NCI-H1694 (cell line): ENCODE results near the gene LSMEM2.
"Not testable (repeated sequence)": the region's sequence is repeated elsewhere in the genome, so short reads cannot be mapped to it uniquely, and the experiment has no call there.

Experiments
- DNase-seq: peaks from one replicate; lab custom pipeline; 2025; lab: John Stamatoyannopoulos, UW

The LSMEM2 gene

GRCh38 chr3:50278123-50278879 is 586 bp upstream of the LSMEM2 start:
- DNase-seq, result no peak

DNA sequence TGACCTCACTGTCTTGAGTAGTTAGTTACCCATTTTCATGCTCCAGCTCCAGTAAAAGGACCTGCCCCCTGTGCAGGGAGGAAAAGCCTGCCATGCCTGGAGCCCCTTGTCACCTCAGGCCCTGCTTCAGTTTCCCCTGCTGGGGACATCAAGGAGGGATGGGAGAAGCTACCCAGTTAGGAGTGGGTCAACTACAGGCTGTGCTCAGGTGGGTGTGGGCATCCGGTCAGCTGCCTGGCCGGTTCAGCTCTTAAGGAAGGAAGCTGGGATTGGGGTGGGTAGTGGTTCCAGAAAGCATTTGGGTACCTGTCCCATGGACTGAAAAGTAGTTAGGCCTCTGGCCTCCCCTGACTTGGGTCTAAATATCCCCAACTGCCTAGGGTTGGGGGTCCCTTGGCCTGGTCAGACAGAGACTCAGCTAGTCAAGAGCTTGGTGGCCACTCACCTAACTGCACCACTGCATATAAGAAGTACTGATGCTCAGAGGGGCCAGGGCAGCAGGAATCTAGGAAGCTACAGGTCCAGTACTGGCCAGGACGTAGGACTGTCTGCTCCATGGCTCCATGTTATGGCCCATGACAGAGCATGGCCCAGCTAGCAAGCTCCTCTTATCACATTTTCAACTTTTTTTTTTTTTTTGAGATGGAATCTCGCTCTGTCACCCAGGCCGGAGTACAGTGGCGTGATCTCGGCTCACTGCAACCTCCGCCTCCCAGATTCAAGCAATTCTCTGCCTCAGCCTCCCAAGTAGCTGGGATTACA is 549 bp downstream of the LSMEM2 start:
- DNase-seq, result no peak

DNA sequence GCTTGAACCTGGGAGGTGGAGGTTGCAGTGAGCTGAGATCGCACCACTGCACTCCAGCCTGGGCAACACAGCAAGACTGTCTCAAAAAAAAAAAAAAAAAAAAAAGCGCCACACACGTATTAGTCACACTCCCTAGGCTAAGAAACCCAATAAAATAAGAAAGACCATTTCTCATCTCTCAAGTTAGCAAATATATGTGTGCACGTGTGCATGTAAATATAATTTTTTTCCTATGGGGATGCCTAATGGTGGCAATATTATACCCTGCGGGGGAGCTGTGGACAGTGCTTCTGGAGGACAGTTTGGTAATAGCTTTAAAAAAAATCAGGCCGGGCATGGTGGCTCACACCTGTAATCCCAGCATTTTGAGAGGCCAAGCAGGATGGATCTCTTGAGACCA is 5.2 kb downstream of the LSMEM2 start:
- not testable (repeated sequence) for DNase-seq

GRCh38 chr3:50286322-50287227 is 7.7 kb downstream of the LSMEM2 start:
- DNase-seq, result no peak

- no peak for DNase-seq
Observed at GRCh38 chr3:50287262-50287661, 8.4 kb downstream of the LSMEM2 start.

DNA sequence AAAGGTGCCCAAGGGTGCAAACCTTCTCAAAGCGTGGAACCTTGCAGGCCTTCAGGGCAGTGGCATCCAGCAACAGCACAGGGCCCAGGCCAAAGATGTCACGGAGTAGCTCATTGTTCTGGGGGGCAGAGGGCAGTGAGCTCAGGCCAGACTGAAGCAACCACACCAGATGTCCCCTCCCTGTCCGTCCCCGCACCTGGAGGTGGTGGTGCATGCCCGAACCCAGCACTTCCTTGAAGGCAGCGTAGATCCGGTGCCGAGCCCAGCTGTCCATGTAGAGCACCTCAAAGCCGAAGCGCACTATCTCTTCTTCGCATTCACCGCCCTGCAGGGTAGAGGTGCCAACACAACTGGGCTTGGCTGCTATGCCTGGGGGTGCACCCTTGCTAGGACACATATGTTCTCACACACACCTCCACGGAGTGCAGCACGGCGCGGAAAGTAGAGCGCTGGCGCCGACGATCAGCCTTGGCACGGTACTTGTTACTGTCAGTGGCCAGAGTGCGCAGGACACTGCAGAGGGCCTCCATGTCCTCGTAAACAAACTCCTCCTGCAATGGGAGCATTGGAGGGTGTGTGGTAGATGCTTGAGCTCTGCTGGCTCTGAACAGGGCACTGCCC is 9.6 kb downstream of the LSMEM2 start:
- DNase-seq, result no peak

- DNase-seq, result no peak
Observed at GRCh38 chr3:50289130-50289529, 10.2 kb downstream of the LSMEM2 start.

DNA sequence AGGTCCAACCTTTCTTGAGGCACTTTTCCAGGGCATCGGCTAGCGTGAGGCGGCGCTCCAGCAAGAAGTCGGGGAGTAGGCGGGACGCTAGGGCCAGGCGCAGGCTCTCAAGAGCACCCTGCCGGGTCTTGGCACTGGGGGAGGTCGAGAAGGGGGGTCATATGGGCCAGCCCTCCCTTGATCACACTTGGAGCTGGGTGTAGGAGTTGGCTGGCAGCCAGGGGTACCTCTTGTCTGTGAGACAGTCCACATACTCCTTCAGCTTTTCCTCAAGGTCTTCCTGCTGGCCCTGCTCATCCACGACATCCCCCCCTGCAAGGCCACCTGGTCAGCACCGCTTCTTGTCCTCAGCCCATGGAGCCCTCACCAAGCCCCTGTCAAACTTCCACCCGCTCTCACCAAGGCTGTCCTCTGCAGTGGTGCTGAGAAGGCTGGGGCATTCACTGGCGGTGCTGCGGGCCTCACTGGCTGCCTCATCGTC is 11.3 kb downstream of the LSMEM2 start:
- no peak for DNase-seq

GRCh38 chr3:50292159-50293078 is 13.5 kb downstream of the LSMEM2 start, which contains the start of gene IFRD2:
Gene IFRD2, minus strand, starts transcription at chr3:50292429. Its CDS starts 155 bp downstream, at chr3:50292274.
- DNase-seq, result peak; percentile 69

- no peak for DNase-seq
Observed at GRCh38 chr3:50293079-50293801, 14.4 kb downstream of the LSMEM2 start.

DNA sequence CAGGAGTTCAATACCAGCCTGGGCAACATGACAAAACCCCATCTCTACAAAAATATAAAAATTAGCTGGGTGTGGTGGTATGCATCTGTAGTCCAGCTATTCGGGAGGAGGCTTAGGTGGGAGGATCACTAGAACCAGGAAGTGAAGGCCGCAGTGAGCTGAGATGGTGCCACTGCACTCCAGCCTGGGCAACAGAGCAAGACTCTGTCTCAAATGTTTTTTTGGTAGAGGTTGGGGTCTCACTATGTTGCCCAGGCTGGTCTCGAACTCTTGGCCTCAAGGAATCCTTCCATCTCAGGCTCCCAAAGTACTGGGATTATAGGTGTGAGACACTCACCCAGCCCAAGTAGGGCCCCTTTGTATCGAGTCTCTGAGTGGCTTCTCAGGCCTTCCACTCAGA is 15.2 kb downstream of the LSMEM2 start:
- no peak for DNase-seq

DNA sequence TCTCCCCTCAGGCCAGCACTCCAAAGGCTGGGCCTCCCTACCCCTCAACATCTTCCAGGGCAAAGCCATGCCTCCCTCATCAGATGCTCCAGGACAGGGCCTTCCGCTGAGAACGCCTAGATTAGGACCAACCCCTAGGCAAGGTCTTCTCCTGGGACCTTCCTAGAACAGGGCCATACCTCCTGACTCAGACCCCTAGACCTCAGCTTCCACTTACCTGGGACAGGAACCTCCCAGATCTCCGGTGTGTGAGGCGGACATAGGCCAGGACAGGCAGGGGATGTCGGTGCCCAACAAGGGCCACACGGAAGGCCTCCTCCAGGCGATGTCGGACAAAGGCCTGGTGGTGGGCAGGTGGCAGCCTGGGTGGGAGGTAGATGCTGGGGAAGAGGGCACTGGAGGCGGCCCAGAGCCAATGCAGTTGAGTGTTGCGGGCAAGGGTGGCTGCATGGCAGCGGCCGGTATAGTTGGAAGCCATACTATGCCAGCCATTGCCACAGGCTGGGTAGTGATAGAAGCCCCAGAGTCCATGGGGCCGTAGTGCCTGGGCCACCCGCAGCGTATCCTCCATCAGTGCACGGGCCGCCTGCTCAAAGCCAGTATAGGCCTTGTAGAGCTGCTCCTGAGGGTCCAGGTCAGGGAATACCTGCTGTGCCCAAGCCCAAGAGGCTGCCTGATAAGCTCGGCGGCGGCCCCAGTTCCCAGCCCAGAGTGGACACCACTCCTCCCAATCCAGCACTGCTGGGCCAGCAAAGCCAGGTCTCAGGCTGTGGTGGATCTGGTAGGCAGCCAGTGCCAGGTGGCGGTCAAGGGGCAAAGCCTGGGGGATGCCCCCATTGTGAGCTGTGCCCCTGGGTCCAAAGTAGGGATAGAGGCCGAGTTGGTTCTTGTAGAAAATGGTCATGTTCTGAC is 15.9 kb downstream of the LSMEM2 start:
- no peak for DNase-seq

GRCh38 chr3:50295553-50296431 is 16.9 kb downstream of the LSMEM2 start:
- DNase-seq, result no peak

DNA sequence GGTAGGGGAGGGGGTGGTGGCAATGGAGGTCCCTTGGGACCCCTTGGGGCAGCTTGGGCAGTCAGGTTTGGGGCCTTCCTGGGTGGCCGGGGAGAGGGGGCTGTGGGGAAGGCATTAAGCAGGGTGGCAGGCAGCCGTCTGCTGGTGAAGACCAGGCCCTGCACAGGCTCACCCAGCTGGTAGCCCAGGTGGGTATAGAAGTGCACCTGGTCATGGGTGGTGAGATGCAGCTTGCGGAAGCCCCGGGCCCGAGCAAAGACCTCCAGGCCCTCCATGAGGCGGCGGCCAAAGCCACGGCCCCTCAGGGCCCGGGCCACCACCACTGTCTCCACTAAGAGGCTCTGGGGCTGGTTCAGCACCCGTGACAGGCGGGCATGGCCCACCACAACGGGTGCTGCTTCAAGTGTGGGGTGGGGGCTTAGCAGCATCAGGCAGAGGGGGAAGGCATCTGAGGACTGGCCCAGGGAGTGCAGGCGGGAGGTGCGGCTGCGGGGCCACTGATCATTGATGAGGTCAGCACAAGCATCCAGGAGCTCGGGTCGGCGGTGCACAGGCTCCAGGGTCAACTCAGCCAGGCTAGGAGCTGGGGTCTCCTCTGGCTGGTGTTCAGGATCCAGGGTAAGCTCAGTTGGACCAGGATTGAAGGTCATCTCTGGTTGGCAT is 18.0 kb downstream of the LSMEM2 start:
- DNase-seq, result no peak

DNA sequence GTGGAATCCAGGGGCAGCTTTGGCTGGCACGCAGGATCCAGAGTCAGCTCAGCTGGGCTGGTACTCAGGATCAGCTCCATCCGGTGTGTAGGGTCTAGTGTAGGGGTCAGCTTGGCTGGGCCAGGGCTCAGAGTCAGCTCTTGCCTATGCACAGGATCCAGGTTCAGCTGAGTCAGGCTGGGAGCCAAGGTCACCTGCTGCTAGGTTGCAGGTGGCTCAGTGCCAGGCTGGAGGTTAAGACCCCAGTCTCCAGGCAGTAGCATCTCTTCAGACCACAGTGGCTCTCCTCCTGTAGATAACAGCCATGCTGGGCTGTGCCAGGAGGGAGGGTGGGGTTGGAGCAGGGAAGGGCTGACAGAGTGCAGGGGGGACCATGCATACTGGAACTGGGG is 18.5 kb downstream of the LSMEM2 start:
- DNase-seq, result no peak

DNA sequence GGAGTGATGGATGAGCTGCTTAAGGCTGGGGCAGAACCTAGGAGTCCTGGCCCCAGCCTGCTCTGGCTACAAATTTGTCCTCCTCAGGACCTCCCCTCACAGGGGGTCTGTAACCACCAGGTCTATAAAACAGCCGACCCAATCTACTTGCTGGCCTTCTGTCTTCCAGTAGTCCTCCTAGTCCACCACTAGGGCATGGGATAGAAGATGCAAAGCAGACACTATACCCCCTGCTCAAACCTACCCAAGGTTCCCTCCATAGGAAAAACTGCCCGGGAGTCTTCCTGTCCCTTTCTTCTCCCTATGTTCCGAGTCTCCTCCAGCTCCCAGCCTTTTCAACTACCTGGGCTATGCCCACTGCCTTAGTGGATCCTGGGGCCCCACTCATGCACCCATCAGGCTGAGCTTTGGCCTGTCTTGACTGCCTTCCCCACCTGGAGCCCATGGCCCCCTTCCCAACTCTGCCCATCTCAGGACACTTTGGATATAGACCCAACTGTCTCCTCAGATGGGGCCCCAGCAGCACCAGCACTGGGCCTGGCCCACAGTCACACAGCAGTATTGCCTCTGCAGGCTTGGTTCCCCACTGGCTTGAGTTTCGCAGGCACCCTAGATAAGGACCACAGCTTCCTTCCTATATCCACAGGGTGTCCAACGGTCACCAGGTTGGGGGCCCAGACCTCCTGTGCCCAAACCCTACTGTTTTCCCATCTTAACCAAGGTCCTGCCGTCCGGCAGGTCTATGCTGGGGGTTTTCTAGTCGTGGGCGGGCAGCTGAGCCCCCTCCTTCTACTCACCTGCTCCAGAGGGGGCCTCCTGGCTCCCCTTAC is 19.2 kb downstream of the LSMEM2 start:
- DNase-seq, result no peak
